ENCODE measurements around the gene STX4. TPM values are rescaled to one million over a fixed set of nuclear protein-coding genes. Genes with fewer than 3 reads are reported as not detected.

STX4 gene
- total RNA-seq, 1 donor, result 24.2 TPM

DNA sequence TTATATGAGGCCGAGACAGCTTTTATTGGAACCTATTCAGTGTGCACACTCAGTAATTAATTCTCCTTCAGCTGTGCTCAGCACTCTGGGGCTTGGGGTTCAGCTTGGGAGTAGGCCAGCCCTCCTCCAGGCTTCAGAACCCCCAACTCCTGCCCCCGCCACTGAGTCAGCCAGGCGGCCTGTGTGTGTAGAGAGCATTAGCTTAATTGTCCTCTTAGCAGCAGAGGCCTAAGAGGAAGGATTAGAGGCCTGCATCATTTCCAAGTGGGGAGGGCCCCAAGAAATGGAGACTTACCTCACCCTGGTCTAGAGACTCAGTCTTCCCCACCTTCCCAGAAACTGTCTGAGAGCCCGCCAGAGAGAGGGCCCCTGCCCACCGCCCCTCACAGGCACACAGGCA, 54.6 kb downstream of the STX4 start:
- TF ChIP-seq, protein P1, sequence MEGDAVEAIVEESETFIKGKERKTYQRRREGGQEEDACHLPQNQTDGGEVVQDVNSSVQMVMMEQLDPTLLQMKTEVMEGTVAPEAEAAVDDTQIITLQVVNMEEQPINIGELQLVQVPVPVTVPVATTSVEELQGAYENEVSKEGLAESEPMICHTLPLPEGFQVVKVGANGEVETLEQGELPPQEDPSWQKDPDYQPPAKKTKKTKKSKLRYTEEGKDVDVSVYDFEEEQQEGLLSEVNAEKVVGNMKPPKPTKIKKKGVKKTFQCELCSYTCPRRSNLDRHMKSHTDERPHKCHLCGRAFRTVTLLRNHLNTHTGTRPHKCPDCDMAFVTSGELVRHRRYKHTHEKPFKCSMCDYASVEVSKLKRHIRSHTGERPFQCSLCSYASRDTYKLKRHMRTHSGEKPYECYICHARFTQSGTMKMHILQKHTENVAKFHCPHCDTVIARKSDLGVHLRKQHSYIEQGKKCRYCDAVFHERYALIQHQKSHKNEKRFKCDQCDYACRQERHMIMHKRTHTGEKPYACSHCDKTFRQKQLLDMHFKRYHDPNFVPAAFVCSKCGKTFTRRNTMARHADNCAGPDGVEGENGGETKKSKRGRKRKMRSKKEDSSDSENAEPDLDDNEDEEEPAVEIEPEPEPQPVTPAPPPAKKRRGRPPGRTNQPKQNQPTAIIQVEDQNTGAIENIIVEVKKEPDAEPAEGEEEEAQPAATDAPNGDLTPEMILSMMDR (IDR thresholded peaks at IDR 0.05; ENCODE audit: insufficient read depth, low read length), result no peak
- no peak for DNase-seq (ENCODE audit: low read depth)
- H3K4me3 ChIP-seq (ENCODE audit: low read depth, low read length), result no peak overlapping the region

DNA sequence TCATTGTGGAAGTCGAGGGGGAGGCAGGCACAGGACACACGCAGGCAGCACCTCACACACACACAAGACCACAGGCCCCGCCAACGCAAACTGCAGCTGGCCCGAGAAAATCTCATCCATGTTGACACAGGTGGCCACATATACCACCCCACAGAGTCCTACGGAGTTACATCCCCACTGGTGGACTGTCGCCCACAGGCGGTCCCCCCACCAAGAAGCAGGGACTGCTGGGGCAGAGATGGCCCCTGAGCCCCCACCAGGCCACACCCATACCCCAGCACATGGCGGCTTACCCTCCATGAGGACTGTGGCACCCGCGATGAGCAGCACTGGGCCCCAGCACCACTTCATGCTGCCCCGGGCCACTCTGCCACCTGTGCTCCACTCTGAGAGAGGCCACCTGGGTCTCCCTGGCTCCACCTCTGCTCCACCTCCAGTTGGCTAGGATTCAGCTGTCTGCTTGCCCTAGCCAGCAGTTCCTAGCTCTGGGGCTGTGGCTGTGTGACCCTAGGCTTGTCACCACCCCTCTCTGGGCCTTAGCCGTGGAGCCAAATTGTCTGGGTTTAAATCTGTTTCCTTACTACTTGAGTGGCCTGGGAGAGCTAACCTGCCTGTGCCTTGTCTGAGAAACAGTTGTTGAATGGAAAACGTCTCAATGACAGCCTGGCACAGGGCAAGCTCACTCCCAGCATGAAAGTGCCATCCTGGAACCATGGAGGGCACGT, 55.3 kb downstream of the STX4 start, which contains the start of gene PRSS53:
Gene PRSS53, minus strand, starts transcription at position 485 of the 725 bp plus-strand sequence. Its CDS starts 134 bp downstream, at position 351.
- TF ChIP-seq, protein P1 (IDR thresholded peaks at IDR 0.05; ENCODE audit: insufficient read depth, low read length), result no peak
- no peak within 1 kb of the TSS for H3K4me3 ChIP-seq (ENCODE audit: low read depth, low read length)
- DNase-seq (ENCODE audit: low read depth), result no peak

DNA sequence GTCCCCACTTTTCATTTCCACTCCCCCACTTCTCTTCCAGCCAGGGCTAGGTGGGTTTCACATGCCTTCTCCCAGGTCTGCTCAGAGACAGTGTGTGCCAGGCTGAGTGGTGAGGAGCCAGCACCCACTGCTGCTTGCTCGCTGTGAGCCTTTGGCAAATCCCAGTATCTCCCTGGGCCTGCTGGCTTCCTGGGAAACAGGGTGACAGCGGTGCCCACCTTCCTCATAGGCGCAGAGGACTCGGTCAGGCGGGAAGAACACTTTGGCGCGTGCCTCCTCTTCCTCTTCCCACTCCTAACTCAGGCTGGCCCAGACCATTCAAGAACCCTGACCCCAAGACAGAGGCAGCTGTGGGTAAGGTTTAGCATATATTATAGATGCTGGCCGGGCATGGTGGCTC, 55.8 kb downstream of the STX4 start:
- H3K4me3 ChIP-seq (ENCODE audit: low read depth, low read length), result no peak overlapping the region
- TF ChIP-seq, protein P1 (IDR thresholded peaks at IDR 0.05; ENCODE audit: insufficient read depth, low read length), result no peak
- no peak for DNase-seq (ENCODE audit: low read depth)

Other genes starting within 250 kb of the STX4 start
- gene ZNF629, start 246.4 kb upstream of the STX4 start, total RNA-seq (ENCODE audit: low replicate concordance), result 10.6 and 15.0 TPM in 2 replicates
- 22.3 and 45.5 TPM in 2 replicates for gene BCL7C, start 139.5 kb upstream of the STX4 start, total RNA-seq (ENCODE audit: low replicate concordance)
- gene CTF1, start 136.9 kb upstream of the STX4 start, total RNA-seq (ENCODE audit: low replicate concordance), result 2.5 and 3.2 TPM in 2 replicates
- 9.8 and 16.6 TPM in 2 replicates for gene FBXL19, start 110.0 kb upstream of the STX4 start, total RNA-seq (ENCODE audit: low replicate concordance)
- gene ORAI3, start 84.5 kb upstream of the STX4 start, total RNA-seq (ENCODE audit: low replicate concordance), result 33.0 and 35.6 TPM in 2 replicates
- 1.6 and 5.3 TPM in 2 replicates for gene SETD1A, start 75.8 kb upstream of the STX4 start, total RNA-seq (ENCODE audit: low replicate concordance)
- 15.5 and 60.9 TPM in 2 replicates for gene HSD3B7, start 48.4 kb upstream of the STX4 start, total RNA-seq (ENCODE audit: low replicate concordance)
- gene STX1B, start 22.9 kb upstream of the STX4 start, total RNA-seq (ENCODE audit: low replicate concordance), result 2.1 and 2.3 TPM in 2 replicates
- gene ZNF668, start 40.7 kb downstream of the STX4 start, total RNA-seq (ENCODE audit: low replicate concordance), result 4.6 and 12.3 TPM in 2 replicates
- gene ZNF646, start 40.9 kb downstream of the STX4 start, total RNA-seq (ENCODE audit: low replicate concordance), result 5.8 and 16.2 TPM in 2 replicates
- 1.6 and 2.8 TPM in 2 replicates for gene PRSS53, start 55.4 kb downstream of the STX4 start, total RNA-seq (ENCODE audit: low replicate concordance)
- 56.3 and 146 TPM in 2 replicates for gene VKORC1, start 61.2 kb downstream of the STX4 start, total RNA-seq (ENCODE audit: low replicate concordance)
- 16.9 and 39.5 TPM in 2 replicates for gene BCKDK, start 74.8 kb downstream of the STX4 start, total RNA-seq (ENCODE audit: low replicate concordance)
- gene KAT8, start 84.1 kb downstream of the STX4 start, total RNA-seq (ENCODE audit: low replicate concordance), result 25.1 and 31.5 TPM in 2 replicates
- gene PRSS8, start 102.2 kb downstream of the STX4 start, total RNA-seq (ENCODE audit: low replicate concordance), result not detected in 2 replicates
- 1.1 and 3.8 TPM in 2 replicates for gene PRSS36, start 116.5 kb downstream of the STX4 start, total RNA-seq (ENCODE audit: low replicate concordance)
- gene FUS, start 146.6 kb downstream of the STX4 start, total RNA-seq (ENCODE audit: low replicate concordance), result 41.3 and 65.3 TPM in 2 replicates
- gene PYCARD, start 169.2 kb downstream of the STX4 start, total RNA-seq (ENCODE audit: low replicate concordance), result 29.3 and 126 TPM in 2 replicates
- gene TRIM72, start 180.6 kb downstream of the STX4 start, total RNA-seq (ENCODE audit: low replicate concordance), result not detected in 2 replicates
- not detected in 2 replicates for gene PYDC1, start 183.6 kb downstream of the STX4 start, total RNA-seq (ENCODE audit: low replicate concordance)
- not detected in 2 replicates for gene ITGAM, start 226.4 kb downstream of the STX4 start, total RNA-seq (ENCODE audit: low replicate concordance)